DND-41 (cell line): ENCODE results near the gene IDS.

ENCODE experiments used
- ATAC-seq: fragments of 200-7000 bp; cut with Tn5 transposase; 3 replicates; pipeline ENCODE4 v1.9.1; 2021; ENCODE audit warnings: low read depth; ENCODE audit not compliant: insufficient read depth
- DNase-seq: peaks from one replicate; pipeline ENCODE4 v3.0.0-alpha.2; 2020
- H2AFZ ChIP-seq: 2 replicates; pipeline ENCODE4 v1.6.0; 2012; ENCODE audit warnings: low read depth, low read length
- H3K27ac ChIP-seq: 2 replicates; pipeline ENCODE4 v1.5.1; 2012; ENCODE audit warnings: low read length, inconsistent platforms
- H3K27me3 ChIP-seq: fragments of 200-600 bp; sonication (generic); 2 replicates; pipeline ENCODE4 v1.6.0; 2012; ENCODE audit warnings: low read length, mild to moderate bottlenecking, inconsistent platforms; ENCODE audit not compliant: insufficient read depth, poor library complexity
- H3K36me3 ChIP-seq: 2 replicates; pipeline ENCODE4 v1.5.1; 2012; ENCODE audit warnings: low read length, inconsistent platforms; ENCODE audit not compliant: insufficient read depth
- H3K4me1 ChIP-seq: 2 replicates; pipeline ENCODE4 v1.5.1; 2012; ENCODE audit warnings: mild to moderate bottlenecking, low read length; ENCODE audit not compliant: insufficient read depth
- H3K4me2 ChIP-seq: 2 replicates; pipeline ENCODE4 v1.6.0; 2012; ENCODE audit warnings: mild to moderate bottlenecking, moderate library complexity, low read length, inconsistent platforms; ENCODE audit not compliant: insufficient read depth
- H3K4me3 ChIP-seq, 2 experiments: fragments of 200-600 bp in 1 of 2; shearing (Covaris generic) in 1 of 2; 2 replicates each; pipeline ENCODE4 v1.5.1; 2012 to 2016; ENCODE audit warnings: inconsistent platforms in 2 of 2, low read length in 2 of 2, mild to moderate bottlenecking in 2 of 2, low read depth in 1 of 2, moderate library complexity in 1 of 2
- H3K79me2 ChIP-seq: 2 replicates; pipeline ENCODE4 v1.6.0; 2012; ENCODE audit warnings: low read length, inconsistent platforms; ENCODE audit not compliant: insufficient read depth
- H3K9ac ChIP-seq: 2 replicates; pipeline ENCODE4 v1.6.0; 2012; ENCODE audit warnings: low read depth, mild to moderate bottlenecking, inconsistent platforms, low read length, moderate library complexity
- H3K9me3 ChIP-seq: 2 replicates; pipeline ENCODE4 v1.5.1; 2012; ENCODE audit warnings: low read length, moderate library complexity, mild to moderate bottlenecking, inconsistent platforms; ENCODE audit not compliant: insufficient read depth, severe bottlenecking
- H4K20me1 ChIP-seq: 2 replicates; pipeline ENCODE4 v1.6.0; 2012; ENCODE audit warnings: low read length; ENCODE audit not compliant: insufficient read depth
- EZH2 ChIP-seq: IDR thresholded peaks from 3 replicates; pipeline ENCODE4 v1.6.1; 2012; ENCODE audit warnings: borderline replicate concordance, low read depth, mild to moderate bottlenecking, moderate library complexity, low read length, inconsistent platforms; ENCODE audit not compliant: severe bottlenecking
- TF ChIP-seq, protein P1 (sequence below): IDR thresholded peaks from 2 replicates; pipeline ENCODE4 v1.5.1; 2012; ENCODE audit warnings: borderline replicate concordance, low read length, moderate library complexity, mild to moderate bottlenecking; ENCODE audit not compliant: poor library complexity, severe bottlenecking; ENCODE audit errors: extremely low read depth

Gene IDS

GRCh38 chrX:149498767-149499166, 6.3 kb downstream of the IDS start:
- no peak for DNase-seq
- Histone ChIP-seq H3K9ac (no peak overlapping the region), H3K9me3 (no peaks in the 10 kb centered on the region), H3K27me3 (no peaks in the 10 kb centered on the region), H3K79me2 (peaks cover 2% of the 10 kb centered on the region; the same call in 1 of the 2 replicates), H2AFZ (no peak overlapping the region), H3K4me2 (no peak overlapping the region), H3K27ac (no peak overlapping the region), H3K4me1 (peaks cover 16% of the 10 kb centered on the region; the same call in 1 of the 2 replicates), H4K20me1 (no peaks in the 10 kb centered on the region), H3K36me3 (peaks cover 76% of the 10 kb centered on the region), H3K4me3 (no peak overlapping the region)
- no peak for ATAC-seq
- TF ChIP-seq, protein P1, sequence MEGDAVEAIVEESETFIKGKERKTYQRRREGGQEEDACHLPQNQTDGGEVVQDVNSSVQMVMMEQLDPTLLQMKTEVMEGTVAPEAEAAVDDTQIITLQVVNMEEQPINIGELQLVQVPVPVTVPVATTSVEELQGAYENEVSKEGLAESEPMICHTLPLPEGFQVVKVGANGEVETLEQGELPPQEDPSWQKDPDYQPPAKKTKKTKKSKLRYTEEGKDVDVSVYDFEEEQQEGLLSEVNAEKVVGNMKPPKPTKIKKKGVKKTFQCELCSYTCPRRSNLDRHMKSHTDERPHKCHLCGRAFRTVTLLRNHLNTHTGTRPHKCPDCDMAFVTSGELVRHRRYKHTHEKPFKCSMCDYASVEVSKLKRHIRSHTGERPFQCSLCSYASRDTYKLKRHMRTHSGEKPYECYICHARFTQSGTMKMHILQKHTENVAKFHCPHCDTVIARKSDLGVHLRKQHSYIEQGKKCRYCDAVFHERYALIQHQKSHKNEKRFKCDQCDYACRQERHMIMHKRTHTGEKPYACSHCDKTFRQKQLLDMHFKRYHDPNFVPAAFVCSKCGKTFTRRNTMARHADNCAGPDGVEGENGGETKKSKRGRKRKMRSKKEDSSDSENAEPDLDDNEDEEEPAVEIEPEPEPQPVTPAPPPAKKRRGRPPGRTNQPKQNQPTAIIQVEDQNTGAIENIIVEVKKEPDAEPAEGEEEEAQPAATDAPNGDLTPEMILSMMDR, result no peak
- TF ChIP-seq EZH2, result no peak

- ATAC-seq, result no peak
- Histone ChIP-seq H3K4me3 (no peak overlapping the region), H3K27me3 (no peaks in the 10 kb centered on the region), H3K36me3 (peaks cover 86% of the 10 kb centered on the region), H3K4me2 (no peak overlapping the region), H3K9ac (no peak overlapping the region), H3K4me1 (peaks cover 8% of the 10 kb centered on the region; the same call in 1 of the 2 replicates), H3K79me2 (peaks cover 1% of the 10 kb centered on the region; the same call in 1 of the 2 replicates), H2AFZ (no peak overlapping the region), H3K9me3 (no peaks in the 10 kb centered on the region), H3K27ac (no peak overlapping the region), H4K20me1 (no peaks in the 10 kb centered on the region)
- no peak for TF ChIP-seq EZH2
- TF ChIP-seq, protein P1, result no peak
- no peak for DNase-seq
Observed at GRCh38 chrX:149497626-149498025, 7.5 kb downstream of the IDS start.

GRCh38 chrX:149497054-149497453, 8.1 kb downstream of the IDS start:
- Histone ChIP-seq H3K9ac (no peak overlapping the region), H4K20me1 (no peaks in the 10 kb centered on the region), H3K4me3 (no peak overlapping the region), H3K9me3 (no peaks in the 10 kb centered on the region), H3K79me2 (no peaks in the 10 kb centered on the region), H3K36me3 (peaks cover 86% of the 10 kb centered on the region), H3K4me1 (peaks cover 3% of the 10 kb centered on the region; the same call in 1 of the 2 replicates), H3K27ac (no peak overlapping the region), H3K4me2 (no peak overlapping the region), H3K27me3 (no peaks in the 10 kb centered on the region), H2AFZ (no peak overlapping the region)
- TF ChIP-seq EZH2, result no peak
- TF ChIP-seq, protein P1, result no peak
- DNase-seq (no peak), ATAC-seq (no peak)
